Measurements from ENCODE around the gene MUC12. TPM values are rescaled to one million over a fixed set of nuclear protein-coding genes. Genes with fewer than 3 reads are reported as not detected.

Gene MUC12
- total RNA-seq, 1 experiment from 2014 or later, result 0.64 TPM

GRCh38 chr7:100968031-100968430, 1.3 kb upstream of the MUC12 start (continued):
- no peak for TF ChIP-seq EZH2phosphoT487 (IDR thresholded peaks at IDR 0.05; ENCODE audit: borderline replicate concordance)
- TF ChIP-seq CTCF (IDR thresholded peaks at IDR 0.05 in 2 of 3, conservative IDR thresholded peaks at IDR 0.05 in 1 of 3; ENCODE audit: borderline replicate concordance in 1 of 3, insufficient read depth in 1 of 3, low read depth in 2 of 3, low read length in 2 of 3), result no peak
- TF ChIP-seq ZFX (IDR thresholded peaks at IDR 0.05), result no peak
- no peak for TF ChIP-seq MAX (IDR thresholded peaks at IDR 0.05)
- TF ChIP-seq CBX3 (IDR thresholded peaks at IDR 0.05; ENCODE audit: low read depth), result no peak
- TF ChIP-seq ATF3 (IDR thresholded peaks at IDR 0.05), result no peak

GRCh38 chr7:100968650-100969049, 715 bp upstream of the MUC12 start:
- H3K27me3 ChIP-seq (ENCODE audit: insufficient read depth, low read length), result peaks cover 9% of the 10 kb centered on the region; the same call in 1 of the 2 replicates
- H4K20me1 ChIP-seq (ENCODE audit: insufficient read depth), result no peaks in the 10 kb centered on the region
- BruUV-seq (replicated peaks), result no TSS peak
- no peaks in the 10 kb centered on the region for H3K9me3 ChIP-seq (ENCODE audit: control insufficient read depth in 1 of 2, insufficient read depth in 1 of 2, low read depth in 1 of 2, low read length in 2 of 2)
- H3K27ac ChIP-seq (ENCODE audit: low read depth, low read length), result no peak overlapping the region
- no peaks in the 10 kb centered on the region for H3K36me3 ChIP-seq (ENCODE audit: control insufficient read depth in 1 of 2, insufficient read depth in 2 of 2, low read length in 2 of 2)
- ChIA-PET CTCF (no interaction called here), POLR2A (no interaction called here), RAD21 (ENCODE audit: low non-redundant PET in 1 of 2, low total read pairs in 2 of 2, uncharacterized antibody in 2 of 2, unreplicated experiment in 2 of 2) (no interaction called here)
- ATAC-seq (no peak), DNase-seq (ENCODE audit: low read depth, low spot score) (no peak)
- H3K4me3 ChIP-seq (replicated peaks in 1 of 2; ENCODE audit: low read depth in 1 of 2, low read length in 2 of 2), result no peak overlapping the region
- intact Hi-C loops (cut with micrococcal nuclease), result loop anchor here (5.0 to 10.0 kb wide), 2 partner anchors 109 to 226 kb away; no protein-coding TSS in a partner anchor
- no peak overlapping the region for H3K4me2 ChIP-seq (ENCODE audit: low read length)
- H3K4me1 ChIP-seq (ENCODE audit: control insufficient read depth in 1 of 2, insufficient read depth in 2 of 2, low read length in 2 of 2), result peaks cover 6 to 23% of the 10 kb centered on the region in 2 experiments; a peak in 3 of 4 replicates
- H3K9me2 ChIP-seq (ENCODE audit: insufficient read depth), result no peaks in the 10 kb centered on the region
- no peak overlapping the region for H2AFZ ChIP-seq (ENCODE audit: low read depth, low read length, poor library complexity, severe bottlenecking)
- H3K9ac ChIP-seq (ENCODE audit: low read length), result no peak overlapping the region
- H3K79me2 ChIP-seq (ENCODE audit: insufficient read depth, low read length), result no peaks in the 10 kb centered on the region
- TF ChIP-seq SRF (IDR thresholded peaks at IDR 0.05; ENCODE audit: low read depth) (no peak), POLR2A (IDR thresholded peaks at IDR 0.05; ENCODE audit: borderline replicate concordance, extremely low read depth, insufficient read depth, insufficient read length) (no peak), ELF1 (IDR thresholded peaks at IDR 0.05; ENCODE audit: borderline replicate concordance, low read depth) (no peak), JUND (IDR thresholded peaks at IDR 0.05) (no peak), ZNF274 (IDR thresholded peaks at IDR 0.05; ENCODE audit: low read depth, low read length) (no peak), EGR1 (IDR thresholded peaks at IDR 0.05; ENCODE audit: low read depth) (no peak), CBX3 (IDR thresholded peaks at IDR 0.05; ENCODE audit: low read depth) (no peak), MAX (IDR thresholded peaks at IDR 0.05) (no peak), FOSL1 (IDR thresholded peaks at IDR 0.05; ENCODE audit: low read depth) (no peak), ZBTB33 (IDR thresholded peaks at IDR 0.05; ENCODE audit: extremely low read depth, insufficient replicate concordance, low read length) (no peak), SIN3A (IDR thresholded peaks at IDR 0.05; ENCODE audit: low read depth) (no peak), RAD21 (IDR thresholded peaks at IDR 0.05; ENCODE audit: low read depth) (no peak), TCF7L2 (IDR thresholded peaks at IDR 0.05; ENCODE audit: borderline replicate concordance, extremely low read depth, insufficient read depth, insufficient read length) (no peak), EZH2 (IDR thresholded peaks at IDR 0.05) (no peak), CTCF (IDR thresholded peaks at IDR 0.05 in 2 of 3, conservative IDR thresholded peaks at IDR 0.05 in 1 of 3; ENCODE audit: borderline replicate concordance in 1 of 3, insufficient read depth in 1 of 3, low read depth in 2 of 3, low read length in 2 of 3) (no peak), YY1 (IDR thresholded peaks at IDR 0.05; ENCODE audit: extremely low read depth, insufficient replicate concordance, low read depth, low read length) (no peak)

Data from HCT116 (cell line).